Fibroblast of lung (primary cell): ENCODE measurements around the gene IDH1. TPM values are rescaled to one million over a fixed set of nuclear protein-coding genes. Genes with fewer than 3 reads are reported as not detected.

ENCODE experiments used
- DNase-seq, 2 donors: peaks; one replicate each; pipeline versions ENCODE4 v3.0.0 to v3.0.0-alpha.2; 2010; ENCODE audit warnings: low read depth in 2 of 2
- H2AFZ ChIP-seq: 2 replicates; pipeline ENCODE4 v1.5.1; 2012; ENCODE audit warnings: low read length, control low read depth, inconsistent platforms
- H3K27ac ChIP-seq: 2 replicates; pipeline ENCODE4 v1.5.1; 2011; ENCODE audit warnings: low read length, control low read depth; ENCODE audit not compliant: insufficient read depth
- H3K27me3 ChIP-seq: 2 replicates; pipeline ENCODE4 v1.5.1; 2011; ENCODE audit warnings: mild to moderate bottlenecking, low read length; ENCODE audit not compliant: control insufficient read depth, insufficient read depth
- H3K36me3 ChIP-seq: 2 replicates; pipeline ENCODE4 v1.5.1; 2011; ENCODE audit warnings: low read length; ENCODE audit not compliant: control insufficient read depth, insufficient read depth
- H3K4me1 ChIP-seq: 2 replicates; pipeline ENCODE4 v1.5.1; 2011; ENCODE audit warnings: low read length; ENCODE audit not compliant: control insufficient read depth, insufficient read depth; ENCODE audit errors: extremely low read depth
- H3K4me2 ChIP-seq: 2 replicates; pipeline ENCODE4 v1.5.1; 2011; ENCODE audit warnings: low read length, control low read depth; ENCODE audit not compliant: insufficient read depth; ENCODE audit errors: extremely low read depth
- H3K4me3 ChIP-seq, 4 experiments: fragments of 200-600 bp in 1 of 4; sonication (generic) in 1 of 4; replicated peaks in 1 of 4; 2 replicates each; pipeline ENCODE4 v1.5.1; 2011 to 2016; ENCODE audit warnings: low read length in 4 of 4, low read depth in 3 of 4, mild to moderate bottlenecking in 3 of 4, control low read depth in 2 of 4, inconsistent platforms in 1 of 4, mixed read lengths in 1 of 4; ENCODE audit not compliant: insufficient read depth in 1 of 4; ENCODE audit errors: control extremely low read depth in 1 of 4
- H3K79me2 ChIP-seq: 2 replicates; pipeline ENCODE4 v1.5.1; 2012; ENCODE audit warnings: mild to moderate bottlenecking, low read length, inconsistent platforms; ENCODE audit not compliant: control insufficient read depth, insufficient read depth
- H3K9ac ChIP-seq: 2 replicates; pipeline ENCODE4 v1.5.1; 2011; ENCODE audit warnings: mild to moderate bottlenecking, low read length, control low read depth; ENCODE audit not compliant: insufficient read depth
- H3K9me3 ChIP-seq: 2 replicates; pipeline ENCODE4 v1.5.1; 2012; ENCODE audit warnings: low read depth, low read length; ENCODE audit not compliant: control insufficient read depth, insufficient read depth
- H4K20me1 ChIP-seq: 2 replicates; pipeline ENCODE4 v1.5.1; 2011; ENCODE audit warnings: low read length; ENCODE audit not compliant: control insufficient read depth, insufficient read depth; ENCODE audit errors: extremely low read depth
- CTCF ChIP-seq, 2 donors: IDR thresholded peaks in 1 of 2; conservative IDR thresholded peaks in 1 of 2; 1 replicate in 1 of 2; 2 replicates in 1 of 2; pipeline ENCODE4 v1.5.1; 2011 to 2012; ENCODE audit warnings: low read length in 2 of 2, control low read depth in 1 of 2, inconsistent platforms in 1 of 2, low read depth in 1 of 2, mild to moderate bottlenecking in 1 of 2
- EZH2 ChIP-seq: IDR thresholded peaks from 2 replicates; pipeline ENCODE4 v1.5.1; 2012; ENCODE audit warnings: low read length, control low read depth, mild to moderate bottlenecking; ENCODE audit errors: missing control alignments
- polyA plus RNA-seq, 2 donors: library from polyadenylated mRNA; depleted of rRNA in 1 of 2; stranded (reverse) in 1 of 2; unstranded in 1 of 2; fragments of >200 nt; gene quantifications; 2 replicates each; pipeline ENCODE4 v1.2.1, GENCODE V29; 2011 to 2012; ENCODE audit warnings: missing spikeins in 1 of 2
- total RNA-seq: library from RNA; depleted of rRNA; stranded (reverse); fragments of >200 nt; gene quantifications from 2 replicates; pipeline ENCODE4 v1.2.1, GENCODE V29; 2014

IDH1 gene
- total and polyA plus RNA-seq, 2 donors (not counting 1 experiment from before 2014, with no cell fraction given) = 199 to 378 TPM

- no peaks in the 10 kb centered on the region for H3K4me1 ChIP-seq
- no peaks in the 10 kb centered on the region for H3K9me3 ChIP-seq
- peak overlapping the region; percentile 54 for H3K9ac ChIP-seq
- peak overlapping the region; percentile 65 to 98 (median 94) for H3K4me3 ChIP-seq
- H3K27ac ChIP-seq = peak overlapping the region; percentile 19
- peaks cover 3% of the 10 kb centered on the region for H3K79me2 ChIP-seq
- H3K4me2 ChIP-seq = peak overlapping the region; percentile 97
- DNase-seq = peak in 1 of 2 donors; percentile 17
- H4K20me1 ChIP-seq = no peaks in the 10 kb centered on the region
- H3K36me3 ChIP-seq = peaks cover 2% of the 10 kb centered on the region
- H3K27me3 ChIP-seq = no peaks in the 10 kb centered on the region
- H2AFZ ChIP-seq = peak overlapping the region; percentile 61
- TF ChIP-seq CTCF (conservative IDR thresholded peaks at IDR 0.05 in 1 of 2, IDR thresholded peaks at IDR 0.05 in 1 of 2; ENCODE audit: low read depth in 1 of 2, low read length in 2 of 2) (no peak), EZH2 (no peak)
Measured at GRCh38 chr2:208253600-208254117, 1.2 kb downstream of the IDH1 start.

GRCh38 chr2:208252716-208253492, 2.0 kb downstream of the IDH1 start:
- H3K9me3 ChIP-seq = no peaks in the 10 kb centered on the region
- H4K20me1 ChIP-seq = no peaks in the 10 kb centered on the region
- TF ChIP-seq CTCF (conservative IDR thresholded peaks at IDR 0.05 in 1 of 2, IDR thresholded peaks at IDR 0.05 in 1 of 2; ENCODE audit: low read depth in 1 of 2, low read length in 2 of 2) = no peak
- no peak for TF ChIP-seq EZH2
- peak; percentile 1 to 33 for DNase-seq
- no peaks in the 10 kb centered on the region for H3K4me1 ChIP-seq
- H3K4me2 ChIP-seq = peak overlapping the region; percentile 97
- H3K27ac ChIP-seq = no peak overlapping the region
- H3K4me3 ChIP-seq = peak overlapping the region in 2 of 4 experiments; percentile 65 to 93
- peaks cover 3% of the 10 kb centered on the region for H3K79me2 ChIP-seq
- no peaks in the 10 kb centered on the region for H3K27me3 ChIP-seq
- peaks cover 6% of the 10 kb centered on the region for H3K36me3 ChIP-seq
- no peak overlapping the region for H3K9ac ChIP-seq
- no peak overlapping the region for H2AFZ ChIP-seq

- DNase-seq = no peak
- Histone ChIP-seq H3K4me1 (no peaks in the 10 kb centered on the region), H3K9me3 (no peaks in the 10 kb centered on the region), H3K9ac (no peak overlapping the region), H2AFZ (no peak overlapping the region), H3K4me2 (no peak overlapping the region), H3K4me3 (no peak overlapping the region), H3K36me3 (peaks cover 6% of the 10 kb centered on the region), H4K20me1 (no peaks in the 10 kb centered on the region), H3K27me3 (no peaks in the 10 kb centered on the region), H3K27ac (no peak overlapping the region), H3K79me2 (peaks cover 3% of the 10 kb centered on the region)
- TF ChIP-seq CTCF (conservative IDR thresholded peaks at IDR 0.05 in 1 of 2, IDR thresholded peaks at IDR 0.05 in 1 of 2; ENCODE audit: low read depth in 1 of 2, low read length in 2 of 2) = no peak
- no peak for TF ChIP-seq EZH2
Measured at GRCh38 chr2:208251098-208251497, 3.8 kb downstream of the IDH1 start.
